HL-60 (cell line): ENCODE results near the gene TNFSF4.

Experiments used
- DNase-seq, 2 experiments: peaks; one replicate each; pipeline ENCODE4 v3.0.0-alpha.2; 2010 to 2020; ENCODE audit warnings: low read depth in 1 of 2, low spot score in 1 of 2
- H3K27ac ChIP-seq: fragments of 250-450 bp; sonication (Bioruptor Pico); replicated peaks from 2 replicates; pipeline ENCODE4 v1.5.1; 2020; ENCODE audit warnings: mild to moderate bottlenecking, moderate library complexity
- H3K27me3 ChIP-seq: fragments of 250-450 bp; sonication (Bioruptor Pico); 2 replicates; pipeline ENCODE4 v1.5.1; 2021; ENCODE audit warnings: mild to moderate bottlenecking, moderate library complexity; ENCODE audit not compliant: insufficient read depth, poor library complexity, severe bottlenecking
- H3K4me3 ChIP-seq: replicated peaks from 2 replicates; pipeline ENCODE4 v1.5.1; 2011; ENCODE audit warnings: mild to moderate bottlenecking, control low read depth, low read length; ENCODE audit not compliant: insufficient read depth
- GABPA ChIP-seq: IDR thresholded peaks from 2 replicates; pipeline ENCODE4 v1.6.1; 2012; ENCODE audit warnings: low read depth
- POLR2AphosphoS5 ChIP-seq: IDR thresholded peaks from 2 replicates; pipeline ENCODE4 v1.6.1; 2012; ENCODE audit warnings: low read depth
- SPI1 ChIP-seq: IDR thresholded peaks from 2 replicates; pipeline ENCODE4 v1.6.1; 2012; ENCODE audit warnings: low read depth, mild to moderate bottlenecking, borderline replicate concordance
- TF ChIP-seq, protein P1 (sequence below): IDR thresholded peaks from 2 replicates; pipeline ENCODE4 v1.6.1; 2012; ENCODE audit warnings: low read depth; ENCODE audit not compliant: insufficient replicate concordance
- TF ChIP-seq, protein P2 (sequence below): IDR thresholded peaks from one replicate; pipeline ENCODE4 v1.5.1; 2011; ENCODE audit warnings: low read length, control low read depth, inconsistent platforms; ENCODE audit not compliant: insufficient read depth

Gene TNFSF4

DNA sequence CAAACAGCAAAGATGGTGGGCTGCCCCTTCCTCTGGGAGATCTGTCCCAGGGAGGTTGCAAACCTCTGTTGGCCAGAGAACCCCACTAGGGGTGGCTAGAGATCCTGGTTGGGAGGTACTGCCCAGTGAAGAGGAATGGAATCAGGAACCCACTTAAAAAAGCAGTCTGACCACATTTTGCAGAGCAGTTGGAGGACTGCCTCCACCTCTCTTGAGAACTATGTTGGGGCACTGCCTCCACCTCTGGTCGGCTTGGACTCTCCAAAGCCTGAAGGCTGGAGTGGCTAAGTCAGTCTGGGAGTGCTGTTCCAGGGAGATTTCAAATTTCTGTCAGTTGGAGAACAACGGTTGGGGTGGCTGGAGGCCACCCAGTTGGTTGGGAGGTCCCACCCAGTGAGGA is 58.6 kb downstream of the TNFSF4 start:
- no peak overlapping the region for H3K27ac ChIP-seq
- no peak for DNase-seq
- no peak overlapping the region for H3K4me3 ChIP-seq
- TF ChIP-seq SPI1 (no peak), GABPA (no peak), POLR2AphosphoS5 (no peak)
- TF ChIP-seq, protein P1, sequence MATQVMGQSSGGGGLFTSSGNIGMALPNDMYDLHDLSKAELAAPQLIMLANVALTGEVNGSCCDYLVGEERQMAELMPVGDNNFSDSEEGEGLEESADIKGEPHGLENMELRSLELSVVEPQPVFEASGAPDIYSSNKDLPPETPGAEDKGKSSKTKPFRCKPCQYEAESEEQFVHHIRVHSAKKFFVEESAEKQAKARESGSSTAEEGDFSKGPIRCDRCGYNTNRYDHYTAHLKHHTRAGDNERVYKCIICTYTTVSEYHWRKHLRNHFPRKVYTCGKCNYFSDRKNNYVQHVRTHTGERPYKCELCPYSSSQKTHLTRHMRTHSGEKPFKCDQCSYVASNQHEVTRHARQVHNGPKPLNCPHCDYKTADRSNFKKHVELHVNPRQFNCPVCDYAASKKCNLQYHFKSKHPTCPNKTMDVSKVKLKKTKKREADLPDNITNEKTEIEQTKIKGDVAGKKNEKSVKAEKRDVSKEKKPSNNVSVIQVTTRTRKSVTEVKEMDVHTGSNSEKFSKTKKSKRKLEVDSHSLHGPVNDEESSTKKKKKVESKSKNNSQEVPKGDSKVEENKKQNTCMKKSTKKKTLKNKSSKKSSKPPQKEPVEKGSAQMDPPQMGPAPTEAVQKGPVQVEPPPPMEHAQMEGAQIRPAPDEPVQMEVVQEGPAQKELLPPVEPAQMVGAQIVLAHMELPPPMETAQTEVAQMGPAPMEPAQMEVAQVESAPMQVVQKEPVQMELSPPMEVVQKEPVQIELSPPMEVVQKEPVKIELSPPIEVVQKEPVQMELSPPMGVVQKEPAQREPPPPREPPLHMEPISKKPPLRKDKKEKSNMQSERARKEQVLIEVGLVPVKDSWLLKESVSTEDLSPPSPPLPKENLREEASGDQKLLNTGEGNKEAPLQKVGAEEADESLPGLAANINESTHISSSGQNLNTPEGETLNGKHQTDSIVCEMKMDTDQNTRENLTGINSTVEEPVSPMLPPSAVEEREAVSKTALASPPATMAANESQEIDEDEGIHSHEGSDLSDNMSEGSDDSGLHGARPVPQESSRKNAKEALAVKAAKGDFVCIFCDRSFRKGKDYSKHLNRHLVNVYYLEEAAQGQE = no peak
- TF ChIP-seq, protein P2, sequence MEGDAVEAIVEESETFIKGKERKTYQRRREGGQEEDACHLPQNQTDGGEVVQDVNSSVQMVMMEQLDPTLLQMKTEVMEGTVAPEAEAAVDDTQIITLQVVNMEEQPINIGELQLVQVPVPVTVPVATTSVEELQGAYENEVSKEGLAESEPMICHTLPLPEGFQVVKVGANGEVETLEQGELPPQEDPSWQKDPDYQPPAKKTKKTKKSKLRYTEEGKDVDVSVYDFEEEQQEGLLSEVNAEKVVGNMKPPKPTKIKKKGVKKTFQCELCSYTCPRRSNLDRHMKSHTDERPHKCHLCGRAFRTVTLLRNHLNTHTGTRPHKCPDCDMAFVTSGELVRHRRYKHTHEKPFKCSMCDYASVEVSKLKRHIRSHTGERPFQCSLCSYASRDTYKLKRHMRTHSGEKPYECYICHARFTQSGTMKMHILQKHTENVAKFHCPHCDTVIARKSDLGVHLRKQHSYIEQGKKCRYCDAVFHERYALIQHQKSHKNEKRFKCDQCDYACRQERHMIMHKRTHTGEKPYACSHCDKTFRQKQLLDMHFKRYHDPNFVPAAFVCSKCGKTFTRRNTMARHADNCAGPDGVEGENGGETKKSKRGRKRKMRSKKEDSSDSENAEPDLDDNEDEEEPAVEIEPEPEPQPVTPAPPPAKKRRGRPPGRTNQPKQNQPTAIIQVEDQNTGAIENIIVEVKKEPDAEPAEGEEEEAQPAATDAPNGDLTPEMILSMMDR = no peak
- H3K27me3 ChIP-seq = no peaks in the 10 kb centered on the region

DNA sequence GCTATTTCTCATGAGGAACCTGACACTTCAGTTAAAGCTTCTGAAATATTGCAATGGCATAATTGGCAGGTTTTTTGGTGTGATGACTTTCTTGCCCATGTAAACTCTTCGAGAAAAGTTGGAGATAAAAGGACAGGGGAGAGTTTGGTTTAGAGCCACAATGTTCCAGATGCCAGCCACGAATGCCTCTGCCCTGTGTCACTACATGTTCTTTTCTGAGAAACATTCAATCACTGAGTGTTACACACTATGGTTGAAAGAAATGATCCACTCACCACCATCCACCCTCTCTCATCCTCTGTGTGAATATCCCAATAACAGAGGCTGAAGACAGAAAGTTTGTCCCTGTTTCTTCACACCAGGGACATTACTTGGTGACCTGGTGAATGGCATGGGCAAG is 66.4 kb downstream of the TNFSF4 start:
- no peak for DNase-seq
- H3K4me3 ChIP-seq = no peak overlapping the region
- TF ChIP-seq GABPA (no peak), SPI1 (no peak), POLR2AphosphoS5 (no peak)
- TF ChIP-seq, protein P2 = no peak
- TF ChIP-seq, protein P1 = no peak
- no peaks in the 10 kb centered on the region for H3K27me3 ChIP-seq
- H3K27ac ChIP-seq = no peak overlapping the region

DNA sequence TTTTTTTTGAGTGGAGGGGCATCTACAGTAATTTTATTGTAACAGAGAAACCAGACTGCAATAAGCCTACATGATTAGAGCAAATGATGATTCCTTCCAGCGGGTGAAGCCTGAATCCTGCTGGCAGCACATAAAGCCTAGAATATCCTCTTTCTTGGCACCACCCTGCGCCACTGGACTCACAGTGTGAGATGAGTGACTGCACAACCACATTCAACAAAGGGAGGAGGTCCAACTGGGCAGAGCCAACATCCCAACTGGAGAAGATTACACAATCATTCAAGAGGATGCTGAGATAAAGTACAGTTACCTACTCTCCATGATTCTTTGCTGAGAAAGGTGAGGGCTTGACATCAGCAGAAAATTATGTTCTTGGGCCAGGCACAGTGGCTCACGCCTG is 67.4 kb downstream of the TNFSF4 start:
- Histone ChIP-seq H3K27ac (no peak overlapping the region), H3K27me3 (no peaks in the 10 kb centered on the region), H3K4me3 (no peak overlapping the region)
- TF ChIP-seq, protein P1 = no peak
- TF ChIP-seq SPI1 (no peak), GABPA (no peak), POLR2AphosphoS5 (no peak)
- DNase-seq = no peak
